ENCODE measurements around the gene GPRASP3.

Gene GPRASP3

GRCh38 chrX:102765217-102765616 lies 44.7 kb downstream of the GPRASP3 start:
- DNase-seq = no peak

- no peak for DNase-seq
Observed at GRCh38 chrX:102765809-102766208, 45.3 kb downstream of the GPRASP3 start.

- no peak for DNase-seq
Observed at GRCh38 chrX:102767287-102767686, 46.7 kb downstream of the GPRASP3 start.

GRCh38 chrX:102768987-102769761 lies 48.6 kb downstream of the GPRASP3 start:
- DNase-seq = peak; percentile 81
